OCI-LY7 (cell line): ENCODE results near the gene NKX6-2. TPM values are rescaled to one million over a fixed set of nuclear protein-coding genes. Genes with fewer than 3 reads are reported as not detected.

Source experiments
- BruUV-seq: library from RNA; stranded (reverse); fragments of 400-500 nt; replicated peaks from 2 replicates; lab custom pipeline; 2021; lab: Mats Ljungman, UMichigan
- CTCF ChIA-PET: fragments of 300-600 bp; sonication (Branson Sonifier 250); formaldehyde crosslinking; loops from one replicate; lab custom pipeline; 2022; ENCODE audit warnings: antibody characterized with exemption; ENCODE audit not compliant: unreplicated experiment; lab: Charles Lee
- POLR2A ChIA-PET: fragments of 300-600 bp; sonication (Branson Sonifier 250); formaldehyde crosslinking; loops from one replicate; lab custom pipeline; 2022; ENCODE audit warnings: antibody characterized with exemption; lab: Charles Lee
- DNase-seq: peaks from one replicate; pipeline ENCODE4 v3.0.0-alpha.2; 2015; ENCODE audit warnings: low spot score
- H2AFZ ChIP-seq: fragments of 200-600 bp; sonication (generic), shearing (Covaris generic); 2 replicates; pipeline ENCODE4 v1.6.1; 2014; ENCODE audit warnings: mild to moderate bottlenecking, antibody characterized with exemption, low read length, moderate library complexity
- H3K27ac ChIP-seq: fragments of 200-600 bp; sonication (generic); 2 replicates; pipeline ENCODE4 v1.5.1; 2014; ENCODE audit warnings: mixed run types, low read depth, mild to moderate bottlenecking, moderate library complexity, low read length, inconsistent platforms; ENCODE audit not compliant: poor library complexity, severe bottlenecking
- H3K36me3 ChIP-seq: fragments of 200-600 bp; sonication (generic); 2 replicates; pipeline ENCODE4 v1.6.1; 2014; ENCODE audit warnings: mild to moderate bottlenecking, antibody characterized with exemption, low read length, moderate library complexity, mixed read lengths; ENCODE audit not compliant: insufficient read depth
- H3K4me1 ChIP-seq: fragments of 200-600 bp; sonication (generic); 2 replicates; pipeline ENCODE4 v1.5.1; 2014; ENCODE audit warnings: mild to moderate bottlenecking, low read length; ENCODE audit not compliant: insufficient read depth, poor library complexity, severe bottlenecking
- H3K4me2 ChIP-seq: fragments of 200-600 bp; sonication (generic); 2 replicates; pipeline ENCODE4 v1.6.1; 2014; ENCODE audit warnings: mild to moderate bottlenecking, low read length
- H3K4me3 ChIP-seq: fragments of 200-600 bp; sonication (generic); 2 replicates; pipeline ENCODE4 v1.5.1; 2014; ENCODE audit warnings: mild to moderate bottlenecking, low read depth, low read length; ENCODE audit not compliant: poor library complexity, severe bottlenecking
- H3K79me2 ChIP-seq: fragments of 200-600 bp; sonication (generic); 2 replicates; pipeline ENCODE4 v1.6.1; 2016; ENCODE audit warnings: low read depth, mild to moderate bottlenecking, low read length, moderate library complexity, mixed read lengths; ENCODE audit not compliant: insufficient read depth
- H3K9me2 ChIP-seq: fragments of 200-600 bp; sonication (generic); 2 replicates; pipeline ENCODE4 v1.6.1; 2016; ENCODE audit warnings: mild to moderate bottlenecking, low read length, mixed read lengths; ENCODE audit not compliant: insufficient read depth
- H3K9me3 ChIP-seq: fragments of 200-600 bp; sonication (generic); 2 replicates; pipeline ENCODE4 v1.6.1; 2014; ENCODE audit warnings: mild to moderate bottlenecking, mixed run types, low read length, mixed read lengths
- H4K20me1 ChIP-seq: fragments of 200-600 bp; sonication (generic); 2 replicates; pipeline ENCODE4 v1.6.1; 2014; ENCODE audit warnings: mild to moderate bottlenecking, antibody characterized with exemption, low read length, moderate library complexity, mixed read lengths; ENCODE audit not compliant: insufficient read depth
- CTCF ChIP-seq: fragments of 200-600 bp; sonication (generic); conservative IDR thresholded peaks from 2 replicates; pipeline ENCODE4 v1.5.1; 2014; ENCODE audit warnings: mild to moderate bottlenecking, antibody characterized with exemption, low read length, moderate library complexity, mixed read lengths
- EZH2phosphoT487 ChIP-seq: fragments of 200-600 bp; sonication (generic); IDR thresholded peaks from 2 replicates; pipeline ENCODE4 v1.6.1; 2018; ENCODE audit warnings: low read depth, borderline replicate concordance, mild to moderate bottlenecking, mixed run types, antibody characterized with exemption, low read length, moderate library complexity, mixed read lengths
- intact Hi-C: fragments of 100-400 bp; cut with micrococcal nuclease; formaldehyde crosslinking; loops from one replicate; pipeline ENCODE4 v1.10.0; 2022; ENCODE audit not compliant: unreplicated experiment
- total RNA-seq, 2 experiments: library from RNA; depleted of rRNA in 1 of 2; stranded (reverse); fragments of >200 nt in 1 of 2; shearing (Covaris generic) in 1 of 2; gene quantifications; 2 replicates each; pipeline ENCODE4 v1.2.3, GENCODE V29; 2014 to 2022

Gene NKX6-2
- total RNA-seq, 2 experiments from 2014 or later, result not detected

GRCh38 chr10:132790470-132790869 lies 4.5 kb upstream of the NKX6-2 start:
- Histone ChIP-seq H3K9me2 (no peaks in the 10 kb centered on the region), H3K9me3 (no peaks in the 10 kb centered on the region), H3K4me1 (no peaks in the 10 kb centered on the region), H3K36me3 (no peaks in the 10 kb centered on the region), H4K20me1 (no peaks in the 10 kb centered on the region), H3K4me3 (no peak overlapping the region), H2AFZ (no peak overlapping the region), H3K27ac (no peak overlapping the region), H3K4me2 (no peak overlapping the region), H3K79me2 (no peaks in the 10 kb centered on the region)
- BruUV-seq, result no TSS peak
- intact Hi-C loops, result no loop called here
- ChIA-PET POLR2A (no interaction called here), CTCF (no interaction called here)
- DNase-seq, result no peak
- no peak for TF ChIP-seq CTCF
- TF ChIP-seq EZH2phosphoT487, result no peak

- Histone ChIP-seq H3K4me3 (no peak overlapping the region), H3K4me1 (no peaks in the 10 kb centered on the region), H2AFZ (no peak overlapping the region), H4K20me1 (no peaks in the 10 kb centered on the region), H3K27ac (no peak overlapping the region), H3K4me2 (no peak overlapping the region), H3K36me3 (no peaks in the 10 kb centered on the region), H3K9me2 (no peaks in the 10 kb centered on the region), H3K9me3 (no peaks in the 10 kb centered on the region), H3K79me2 (no peaks in the 10 kb centered on the region)
- BruUV-seq, result no TSS peak
- TF ChIP-seq CTCF (no peak), EZH2phosphoT487 (no peak)
- intact Hi-C loops, result no loop called here
- ChIA-PET POLR2A (no interaction called here), CTCF (no interaction called here)
- no peak for DNase-seq
Measured at GRCh38 chr10:132789659-132790148, 3.8 kb upstream of the NKX6-2 start.

DNA sequence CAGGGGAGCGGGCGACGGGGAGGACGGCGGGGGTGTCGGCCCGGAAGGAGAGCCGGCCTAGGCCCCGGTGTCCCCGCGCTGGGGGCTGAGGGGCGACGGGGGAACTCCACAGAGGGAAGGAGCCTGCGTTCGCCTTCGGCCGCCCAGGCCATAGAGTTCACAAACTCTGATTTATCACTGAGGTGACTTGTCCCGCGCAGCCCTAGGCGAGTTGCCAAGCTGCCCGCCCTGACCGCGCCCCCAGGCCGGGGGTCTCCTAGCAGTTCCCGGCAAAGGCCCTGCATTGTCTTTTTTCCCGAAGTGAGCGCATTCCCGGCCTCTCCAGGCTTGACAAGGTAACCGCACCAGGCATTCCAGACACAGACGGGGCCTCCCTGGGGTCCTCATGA lies 2.9 kb upstream of the NKX6-2 start:
- POLR2A ChIA-PET, result no interaction called here
- Histone ChIP-seq H3K79me2 (no peaks in the 10 kb centered on the region), H3K27ac (no peak overlapping the region), H3K4me1 (no peaks in the 10 kb centered on the region), H3K36me3 (no peaks in the 10 kb centered on the region), H3K9me2 (no peaks in the 10 kb centered on the region), H3K9me3 (no peaks in the 10 kb centered on the region), H2AFZ (no peak overlapping the region), H3K4me2 (no peak overlapping the region), H3K4me3 (no peak overlapping the region), H4K20me1 (no peaks in the 10 kb centered on the region)
- no peak for DNase-seq
- CTCF ChIA-PET, result no interaction called here
- TF ChIP-seq CTCF (no peak), EZH2phosphoT487 (no peak)
- no TSS peak for BruUV-seq
- intact Hi-C loops, result no loop called here
